Chondrocyte (in vitro differentiated cells): ENCODE measurements around the gene PLEKHM1. TPM values are rescaled to one million over a fixed set of nuclear protein-coding genes. Genes with fewer than 3 reads are reported as not detected.
A peak's percentile ranks its signal among the peaks of the same experiment; 100 is the strongest.

Experiments used
- DNase-seq: peaks from one replicate; pipeline ENCODE4 v3.0.0; 2021; ENCODE audit warnings: mixed read lengths, low spot score
- H3K27ac Mint-ChIP-seq: one replicate; pipeline ENCODE4 v1.8.0; 2021; ENCODE audit warnings: mild to moderate bottlenecking, moderate library complexity, mixed read lengths; ENCODE audit not compliant: unreplicated experiment
- H3K27me3 Mint-ChIP-seq: 2 replicates; pipeline ENCODE4 v1.8.0; 2021; ENCODE audit warnings: low read depth, mixed read lengths
- H3K36me3 Mint-ChIP-seq: 2 replicates; pipeline ENCODE4 v1.8.0; 2021; ENCODE audit warnings: low read depth, mixed read lengths
- H3K4me1 Mint-ChIP-seq: 2 replicates; pipeline ENCODE4 v1.8.0; 2021; ENCODE audit warnings: low read depth, mild to moderate bottlenecking, mixed read lengths
- H3K4me3 Mint-ChIP-seq: one replicate; pipeline ENCODE4 v1.8.0; 2021; ENCODE audit warnings: mild to moderate bottlenecking, moderate library complexity, mixed read lengths; ENCODE audit not compliant: unreplicated experiment
- H3K9me3 Mint-ChIP-seq: 2 replicates; pipeline ENCODE4 v1.8.0; 2021; ENCODE audit warnings: low read depth, mixed read lengths
- CTCF ChIP-seq: fragments of 200-600 bp; sonication (generic); IDR thresholded peaks from 2 replicates; pipeline ENCODE4 v1.5.0; 2021; ENCODE audit warnings: antibody characterized with exemption, mild to moderate bottlenecking, moderate library complexity
- total RNA-seq: library from RNA; stranded (reverse); gene quantifications from 3 replicates; pipeline ENCODE4 v1.2.1, GENCODE V29; 2021

Gene PLEKHM1
- total RNA-seq, 1 donor from 2014 or later, result 30.8 TPM

- Mint-ChIP-seq H3K4me1 (peaks cover 24% of the 10 kb centered on the region), H3K36me3 (no peaks in the 10 kb centered on the region), H3K4me3 (peak overlapping the region; percentile 57), H3K27me3 (peaks cover 29% of the 10 kb centered on the region), H3K27ac (no peak overlapping the region), H3K9me3 (no peaks in the 10 kb centered on the region)
- DNase-seq, result no peak
- no peak for TF ChIP-seq CTCF
Measured at GRCh38 chr17:45430006-45430737, 60.3 kb downstream of the PLEKHM1 start.

DNA sequence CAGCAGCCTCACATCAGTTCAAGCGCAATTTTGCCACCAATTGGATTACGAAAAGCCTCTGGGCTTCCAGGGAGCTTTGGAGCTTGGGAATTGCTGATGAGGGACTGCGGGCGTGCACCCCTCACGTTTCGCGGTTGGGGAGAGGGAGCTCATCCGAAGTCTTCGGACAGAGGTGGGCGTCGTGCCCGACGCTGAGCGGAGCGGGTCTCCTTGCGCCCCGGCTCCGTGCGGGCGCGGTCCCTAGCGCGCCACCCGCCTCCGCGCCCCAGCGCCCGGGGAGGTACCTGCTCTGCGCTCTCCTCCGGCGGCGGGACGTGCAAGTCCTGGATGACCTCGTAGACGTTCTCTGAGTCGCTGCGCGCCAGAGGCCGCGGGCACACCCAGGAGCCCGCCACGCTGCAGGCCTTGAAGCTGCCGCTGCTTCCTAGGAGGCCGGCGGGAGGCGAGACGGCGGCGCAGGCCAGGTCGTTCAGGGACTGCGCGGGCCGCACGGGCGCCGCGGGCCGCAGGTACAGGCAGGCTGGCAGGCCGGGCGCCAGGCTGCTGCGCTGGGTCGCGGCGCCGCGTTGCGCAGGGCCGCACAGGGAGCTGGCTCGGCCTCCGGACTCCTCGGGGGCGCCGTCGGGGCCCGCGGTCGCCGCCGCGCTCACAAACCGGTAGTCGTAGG lies 61.0 kb downstream of the PLEKHM1 start:
- H3K27me3 Mint-ChIP-seq, result peaks cover 29% of the 10 kb centered on the region
- H3K4me3 Mint-ChIP-seq, result no peak overlapping the region
- no peaks in the 10 kb centered on the region for H3K36me3 Mint-ChIP-seq
- H3K9me3 Mint-ChIP-seq, result no peaks in the 10 kb centered on the region
- H3K4me1 Mint-ChIP-seq, result peaks cover 24% of the 10 kb centered on the region
- TF ChIP-seq CTCF, result no peak
- no peak overlapping the region for H3K27ac Mint-ChIP-seq
- DNase-seq, result no peak

DNA sequence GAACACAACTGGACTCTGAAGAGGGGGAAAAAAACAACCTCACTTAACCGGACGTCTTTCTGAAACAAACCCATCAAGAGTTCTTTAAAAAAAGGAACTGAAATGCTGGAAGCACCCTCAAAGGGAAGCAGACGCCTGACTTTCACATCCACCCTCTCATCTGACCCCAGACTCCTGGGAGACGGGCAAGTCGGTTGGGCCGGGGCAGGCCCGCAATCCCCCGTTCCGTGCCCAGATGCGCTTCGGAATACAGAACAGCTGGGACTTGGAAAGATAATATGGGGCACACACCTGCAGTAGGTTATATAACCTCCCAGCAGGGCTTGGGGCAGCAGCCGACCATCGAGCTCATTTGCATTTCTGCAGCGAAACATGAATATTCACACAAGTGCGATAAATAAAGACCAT lies 61.6 kb downstream of the PLEKHM1 start:
- no peak for TF ChIP-seq CTCF

GRCh38 chr17:45428050-45428617 lies 62.4 kb downstream of the PLEKHM1 start:
- H3K9me3 Mint-ChIP-seq, result no peaks in the 10 kb centered on the region
- TF ChIP-seq CTCF, result peak; percentile 97
- no peak overlapping the region for H3K27ac Mint-ChIP-seq
- DNase-seq, result no peak
- peak overlapping the region; percentile 44 for H3K4me3 Mint-ChIP-seq
- H3K36me3 Mint-ChIP-seq, result no peaks in the 10 kb centered on the region
- peaks cover 29% of the 10 kb centered on the region for H3K27me3 Mint-ChIP-seq
- H3K4me1 Mint-ChIP-seq, result peaks cover 23% of the 10 kb centered on the region

More for the DNA sequence above, 61.6 kb downstream of the PLEKHM1 start:
- Mint-ChIP-seq H3K9me3 (no peaks in the 10 kb centered on the region), H3K36me3 (no peaks in the 10 kb centered on the region), H3K4me1 (peaks cover 24% of the 10 kb centered on the region), H3K27me3 (peaks cover 29% of the 10 kb centered on the region), H3K4me3 (no peak overlapping the region), H3K27ac (no peak overlapping the region)
- no peak for DNase-seq

- H3K27me3 Mint-ChIP-seq, result peaks cover 29% of the 10 kb centered on the region
- no peak for DNase-seq
- no peaks in the 10 kb centered on the region for H3K9me3 Mint-ChIP-seq
- no peak for TF ChIP-seq CTCF
- no peak overlapping the region for H3K4me3 Mint-ChIP-seq
- no peaks in the 10 kb centered on the region for H3K36me3 Mint-ChIP-seq
- H3K4me1 Mint-ChIP-seq, result peaks cover 21% of the 10 kb centered on the region
- H3K27ac Mint-ChIP-seq, result no peak overlapping the region
Measured at GRCh38 chr17:45427181-45427835, 63.2 kb downstream of the PLEKHM1 start.
